Testis (tissue), 3 donors: ENCODE measurements around the gene SGIP1. TPM values are rescaled to one million over a fixed set of nuclear protein-coding genes. Genes with fewer than 3 reads are reported as not detected.

Experiments
- DNase-seq: peaks from one replicate; pipeline ENCODE4 v3.0.0-alpha.2; 2019
- H3K27ac ChIP-seq, 2 donors: fragments of 200-600 bp; sonication (generic); one replicate each; pipeline ENCODE4 v1.5.1; 2019
- H3K27me3 ChIP-seq: fragments of 200-600 bp; sonication (generic); one replicate; pipeline ENCODE4 v1.5.1; 2019
- H3K36me3 ChIP-seq: fragments of 200-600 bp; sonication (generic); one replicate; pipeline ENCODE4 v1.5.1; 2017; ENCODE audit warnings: low read depth; ENCODE audit errors: missing control alignments
- H3K4me1 ChIP-seq: fragments of 200-600 bp; sonication (generic); one replicate; pipeline ENCODE4 v1.5.1; 2019
- H3K4me3 ChIP-seq, 2 donors: fragments of 200-600 bp; sonication (generic); one replicate each; pipeline ENCODE4 v1.5.1; 2017 to 2019
- H3K9me3 ChIP-seq: fragments of 200-600 bp; sonication (generic); one replicate; pipeline ENCODE4 v1.5.1; 2017
- CTCF ChIP-seq, 3 experiments: fragments of 450-650 bp in 2 of 3; fragments of 200-600 bp in 1 of 3; sonication (generic) in 1 of 3; IDR thresholded peaks; one replicate each; pipeline ENCODE4 v1.5.1; 2016 to 2019; ENCODE audit warnings: antibody characterized with exemption in 3 of 3, mild to moderate bottlenecking in 2 of 3, moderate library complexity in 1 of 3
- POLR2A ChIP-seq: fragments of 450-650 bp; IDR thresholded peaks from one replicate; pipeline ENCODE4 v1.6.1; 2017; ENCODE audit warnings: antibody characterized with exemption, mild to moderate bottlenecking, moderate library complexity
- WGBS, 2 donors: methylation state at CpG; one replicate each; pipeline ENCODE4 v1.1.5; 2018; 5-methylcytosine and 5-hydroxymethylcytosine counted together
- intact Hi-C: fragments of 100-400 bp; cut with DNase I; formaldehyde crosslinking; loops from one replicate; pipeline ENCODE4 v1.15.1; 2023; ENCODE audit warnings: low total_unique reads
- polyA plus RNA-seq: library from polyadenylated mRNA; stranded (reverse); fragments of 350-450 nt; fragmentation: Illumina TruSeq; extraction: RNeasy Lipid Tissue Mini Kit (QIAGEN cat#74804); gene quantifications from one replicate; pipeline ENCODE4 v1.2.3, GENCODE V29; 2014; ENCODE audit warnings: low read depth, low replicate concordance; ENCODE audit not compliant: insufficient read depth
- total RNA-seq, 2 donors: library from RNA; depleted of rRNA; stranded (reverse); fragments of >200 nt; gene quantifications; one replicate each; pipeline ENCODE4 v1.2.3, GENCODE V29; 2016

The SGIP1 gene
- total and polyA plus RNA-seq, 3 donors from 2014 or later = 11.7 to 67.9 (median 48.1) TPM

- no peak for DNase-seq
- Histone ChIP-seq H3K4me1 (no peaks in the 10 kb centered on the region), H3K27ac (no peak overlapping the region), H3K36me3 (no peaks in the 10 kb centered on the region), H3K4me3 (no peak overlapping the region), H3K9me3 (no peaks in the 10 kb centered on the region), H3K27me3 (no peaks in the 10 kb centered on the region)
- WGBS, 2 donors = 78 to 83% methylated on average over 7 of the region's 7 CpGs
- TF ChIP-seq POLR2A (no peak), CTCF (IDR thresholded peaks at IDR 0.05) (no peak)
- intact Hi-C loops = no loop called here
Observed at GRCh38 chr1:66769512-66770229, 235.7 kb downstream of the SGIP1 start.

GRCh38 chr1:66770240-66770639, 236.3 kb downstream of the SGIP1 start:
- Histone ChIP-seq H3K36me3 (no peaks in the 10 kb centered on the region), H3K27me3 (no peaks in the 10 kb centered on the region), H3K4me3 (no peak overlapping the region), H3K9me3 (no peaks in the 10 kb centered on the region), H3K27ac (no peak overlapping the region), H3K4me1 (no peaks in the 10 kb centered on the region)
- DNase-seq = no peak
- intact Hi-C loops = no loop called here
- WGBS, 2 donors = 88 to 90% methylated on average over 2 of the region's 2 CpGs
- TF ChIP-seq CTCF (IDR thresholded peaks at IDR 0.05) = no peak

GRCh38 chr1:66770694-66771093, 236.7 kb downstream of the SGIP1 start:
- intact Hi-C loops = no loop called here
- Histone ChIP-seq H3K4me3 (no peak overlapping the region), H3K27me3 (no peaks in the 10 kb centered on the region), H3K36me3 (no peaks in the 10 kb centered on the region), H3K4me1 (no peaks in the 10 kb centered on the region), H3K9me3 (no peaks in the 10 kb centered on the region), H3K27ac (no peak overlapping the region)
- 90 to 92% methylated on average over 4 of the region's 4 CpGs for WGBS, 2 donors
- no peak for TF ChIP-seq POLR2A
- TF ChIP-seq CTCF (IDR thresholded peaks at IDR 0.05) = no peak
- DNase-seq = no peak

- no peaks in the 10 kb centered on the region for H3K4me1 ChIP-seq
- no peak overlapping the region for H3K4me3 ChIP-seq
- H3K27me3 ChIP-seq = no peaks in the 10 kb centered on the region
- intact Hi-C loops = no loop called here
- no peak for DNase-seq
- TF ChIP-seq CTCF (IDR thresholded peaks at IDR 0.05) = no peak
- TF ChIP-seq POLR2A = no peak
- no peaks in the 10 kb centered on the region for H3K9me3 ChIP-seq
- 89 to 90% methylated on average over 2 of the region's 2 CpGs for WGBS, 2 donors
- H3K36me3 ChIP-seq = no peaks in the 10 kb centered on the region
- no peak overlapping the region for H3K27ac ChIP-seq
Observed at GRCh38 chr1:66773227-66773626, 239.3 kb downstream of the SGIP1 start.

- Histone ChIP-seq H3K27me3 (no peaks in the 10 kb centered on the region), H3K36me3 (no peaks in the 10 kb centered on the region), H3K4me3 (no peak overlapping the region), H3K4me1 (no peaks in the 10 kb centered on the region), H3K27ac (no peak overlapping the region), H3K9me3 (no peaks in the 10 kb centered on the region)
- WGBS, 2 donors = 65 to 89% methylated on average over 2 of the region's 2 CpGs
- intact Hi-C loops = no loop called here
- no peak for DNase-seq
- TF ChIP-seq POLR2A (no peak), CTCF (IDR thresholded peaks at IDR 0.05) (no peak)
Observed at GRCh38 chr1:66774438-66774837, 240.5 kb downstream of the SGIP1 start.
